Activated naive CD4-positive, alpha-beta T cell treated with anti-CD3 and anti-CD28 coated beads for 36 hours (primary cell): ENCODE data around the gene RILPL2. TPM values are rescaled to one million over a fixed set of nuclear protein-coding genes. Genes with fewer than 3 reads are reported as not detected.

Experiments
- total RNA-seq, 2 experiments: library from RNA; stranded (reverse); gene quantifications; one replicate each; pipeline ENCODE4 v1.2.3, GENCODE V29; 2021

The RILPL2 gene
- total RNA-seq, 2 experiments from 2014 or later = 8.1 to 9.1 TPM

Other genes with a start within 250 kb of the RILPL2 start
- gene MPHOSPH9, start 203.5 kb downstream of the RILPL2 start, total RNA-seq = 100 to 1,000 TPM; 111 to 114 TPM
- 10 to 100 TPM; 27.7 to 27.8 TPM for gene MTRFR, start 203.2 kb downstream of the RILPL2 start, total RNA-seq
- 10 to 100 TPM; 64.7 to 67.5 TPM for gene CDK2AP1, start 164.8 kb downstream of the RILPL2 start, total RNA-seq
- gene SBNO1, start 71.8 kb downstream of the RILPL2 start, total RNA-seq = 10 to 100 TPM; 40.4 to 43.0 TPM
- 10 to 100 TPM; 54.0 to 55.1 TPM for gene KMT5A, start 52.6 kb downstream of the RILPL2 start, total RNA-seq
- 10 to 100 TPM; 21.5 to 21.8 TPM for gene SNRNP35, start 21.5 kb upstream of the RILPL2 start, total RNA-seq
- 1 to 10 TPM; 2.2 to 3.2 TPM for gene RILPL1, start 97.0 kb upstream of the RILPL2 start, total RNA-seq
- 100 to 1,000 TPM; 101 to 105 TPM for gene TMED2, start 147.9 kb upstream of the RILPL2 start, total RNA-seq
- gene DDX55, start 165.4 kb upstream of the RILPL2 start, total RNA-seq = 10 to 100 TPM; 44.8 to 48.7 TPM
- 10 to 100 TPM; 54.3 to 60.9 TPM for gene EIF2B1, start 197.0 kb upstream of the RILPL2 start, total RNA-seq
- gene GTF2H3, start 197.1 kb upstream of the RILPL2 start, total RNA-seq = 10 to 100 TPM; 56.6 to 57.7 TPM
- 1 to 10 TPM; 3.0 to 3.5 TPM for gene TCTN2, start 234.4 kb upstream of the RILPL2 start, total RNA-seq